Measurements from ENCODE around the gene TGM6. TPM values are rescaled to one million over a fixed set of nuclear protein-coding genes. Genes with fewer than 3 reads are reported as not detected.

TGM6 gene
- not detected for total RNA-seq

DNA sequence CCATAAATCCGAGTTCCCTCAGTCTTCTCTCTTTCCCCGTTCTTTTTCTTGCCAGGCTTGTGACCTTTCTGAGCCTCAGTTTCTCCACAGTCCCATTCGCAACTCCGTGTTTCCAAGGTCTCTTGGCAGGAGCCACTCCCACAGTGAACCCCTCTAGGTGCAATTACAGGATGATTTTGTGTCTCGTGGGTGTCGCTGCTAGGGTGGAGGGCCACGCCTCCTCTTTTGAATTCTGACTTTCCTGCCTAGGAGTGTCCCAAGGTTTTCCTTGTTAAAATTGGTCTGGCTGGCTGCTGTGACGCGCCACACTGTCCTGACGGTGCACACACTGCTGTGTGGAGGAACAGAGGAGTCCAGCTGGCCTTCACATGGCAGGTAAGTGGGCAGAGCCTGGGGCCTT, at the start of gene TGM6:
TGM6 (plus strand) TSS at position 301 of the 400 bp plus-strand sequence; CDS start at position 369, 68 bp downstream.

DNA sequence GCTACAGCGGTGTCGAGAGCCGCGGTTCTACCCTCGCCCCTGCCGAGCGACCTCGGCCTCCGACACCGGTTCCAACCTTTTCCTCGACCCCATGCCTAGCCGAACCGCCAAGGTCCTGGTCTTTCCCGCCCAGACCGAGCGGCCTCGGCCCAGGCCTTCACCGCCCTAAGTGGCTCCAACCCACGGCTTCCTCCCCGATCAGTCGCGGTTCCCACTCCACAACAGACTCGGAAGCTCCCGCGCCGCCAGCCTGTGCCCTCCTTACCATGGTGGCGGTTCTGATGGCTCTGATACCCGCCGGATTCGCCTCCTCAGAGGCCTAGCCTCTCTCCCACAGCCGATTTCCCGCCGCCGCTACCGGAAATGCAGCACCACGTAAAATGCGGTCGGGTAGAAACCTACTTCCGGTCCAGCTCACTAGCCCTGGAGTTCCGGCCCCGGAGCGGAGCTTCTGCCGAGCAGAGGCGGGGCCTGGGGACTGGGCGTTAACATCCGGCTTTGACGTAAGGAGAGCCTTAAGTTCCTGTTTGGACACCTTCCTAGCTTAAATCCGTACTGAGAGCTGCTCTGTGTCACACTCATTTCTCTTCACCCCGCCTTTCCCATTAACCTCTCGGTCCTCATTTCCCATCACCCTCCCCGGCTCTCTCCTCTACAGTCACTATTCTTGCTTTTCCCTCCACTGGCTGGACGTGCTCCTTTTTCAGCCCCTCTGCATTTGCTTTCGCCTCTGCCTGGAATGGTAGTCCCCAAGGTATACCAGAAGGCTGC, 89.9 kb downstream of the TGM6 start, which contains the start of gene SNRPB:
SNRPB (minus strand) TSS at position 367 of the 771 bp plus-strand sequence; CDS start at position 268, 99 bp downstream.

Small RNAs within 50 kb of the gene (small RNA-seq; reads per million reads assigned to genes)
- 0 reads per million in 2 donors for gene RF00019

Other genes with a start within 250 kb of the TGM6 start
- not detected for gene TGM3, start 84.9 kb upstream of the TGM6 start, total RNA-seq
- 100 to 1,000 TPM; 181 to 324 TPM for gene SNRPB, start 89.9 kb downstream of the TGM6 start, total RNA-seq
- 1 to 10 TPM; 6.2 to 10.0 TPM for gene ZNF343, start 128.0 kb downstream of the TGM6 start, total RNA-seq
- under 1 TPM in 1 of 2 donors, not detected in 1; under 0.01 TPM for gene TMC2, start 155.7 kb downstream of the TGM6 start, total RNA-seq